Eye (tissue), 1 donor: ENCODE data around the gene ZNF782.
"Not testable (repeated sequence)": the region's sequence is repeated elsewhere in the genome, so short reads cannot be mapped to it uniquely, and the experiment has no call there.

Source experiments
- DNase-seq: peaks from one replicate; pipeline ENCODE4 v3.0.0-alpha.2; 2015

The ZNF782 gene

DNA sequence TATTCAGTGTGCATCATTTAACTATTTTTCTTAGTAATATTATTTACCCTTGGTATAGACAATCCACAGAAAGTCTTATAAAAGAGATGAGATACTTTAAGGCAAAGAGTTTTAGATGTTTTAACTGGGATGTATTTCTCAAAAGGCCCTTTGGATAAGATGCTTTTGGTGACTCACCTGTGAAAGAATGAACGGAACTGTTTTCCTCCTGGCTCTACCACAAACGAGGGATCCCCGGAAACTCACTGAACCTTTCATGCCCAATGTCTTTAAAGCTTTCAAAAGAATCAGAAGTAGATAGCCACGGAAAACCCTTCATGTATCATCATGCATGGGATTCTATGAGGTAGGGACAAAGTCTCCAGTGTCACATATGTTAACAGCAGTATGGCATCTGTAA lies 1.6 kb downstream of the ZNF782 start:
- no peak for DNase-seq

DNA sequence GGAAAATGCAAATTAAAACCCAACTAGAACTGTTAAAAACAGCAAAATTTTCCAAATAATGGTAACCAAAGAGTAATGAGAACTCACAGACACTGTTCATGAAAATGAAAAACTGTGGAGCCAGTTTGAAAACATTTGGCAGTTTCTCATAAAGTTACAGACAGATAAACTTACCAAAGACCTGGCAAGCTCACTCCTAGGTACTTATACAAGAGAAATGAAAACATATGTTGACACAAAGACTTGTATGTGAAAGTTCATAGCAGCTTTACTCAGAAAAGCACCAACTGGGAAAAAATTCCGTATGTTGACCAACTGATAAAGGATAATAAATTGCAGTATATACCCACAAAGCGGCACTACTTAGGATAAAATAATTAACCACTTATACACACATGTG lies 10.3 kb downstream of the ZNF782 start:
- DNase-seq, result no peak

DNA sequence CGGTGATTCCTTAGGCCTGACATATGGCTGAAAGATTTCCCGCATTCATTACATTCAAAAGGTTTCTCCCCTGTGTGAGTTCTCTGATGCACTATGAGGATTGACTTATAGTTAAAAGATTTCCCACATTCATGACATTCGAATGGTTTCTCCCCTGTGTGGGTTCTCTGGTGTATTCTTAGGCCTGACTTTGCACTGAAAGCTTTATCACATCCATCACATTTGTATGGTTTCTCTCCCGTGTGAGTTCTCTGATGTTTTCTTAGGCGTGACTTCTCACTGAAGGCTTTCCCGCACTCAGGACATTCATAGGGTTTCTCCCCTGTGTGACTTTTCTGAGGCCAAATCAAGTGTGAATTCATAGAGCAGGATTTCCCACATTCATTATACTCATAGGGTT lies 35.8 kb downstream of the ZNF782 start:
- peak; percentile 1 for DNase-seq

DNA sequence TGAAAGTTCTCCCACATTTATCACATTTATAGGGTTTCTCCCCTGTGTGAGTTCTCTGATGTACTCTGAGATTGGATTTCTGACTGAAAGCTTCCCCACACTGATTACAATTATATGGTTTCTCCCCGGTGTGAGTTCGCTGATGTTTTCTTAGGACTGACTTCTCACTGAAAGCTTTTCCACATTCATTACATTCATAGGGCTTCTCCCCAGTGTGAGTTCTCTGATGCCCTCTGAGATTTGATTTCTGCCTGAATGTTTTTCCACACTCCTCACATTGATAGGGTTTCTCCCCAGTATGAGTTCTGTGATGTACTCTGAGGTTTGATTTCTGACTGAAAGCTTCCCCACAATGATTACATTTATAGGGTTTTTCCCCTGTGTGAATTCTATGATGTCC lies 36.3 kb downstream of the ZNF782 start:
- no peak for DNase-seq

DNA sequence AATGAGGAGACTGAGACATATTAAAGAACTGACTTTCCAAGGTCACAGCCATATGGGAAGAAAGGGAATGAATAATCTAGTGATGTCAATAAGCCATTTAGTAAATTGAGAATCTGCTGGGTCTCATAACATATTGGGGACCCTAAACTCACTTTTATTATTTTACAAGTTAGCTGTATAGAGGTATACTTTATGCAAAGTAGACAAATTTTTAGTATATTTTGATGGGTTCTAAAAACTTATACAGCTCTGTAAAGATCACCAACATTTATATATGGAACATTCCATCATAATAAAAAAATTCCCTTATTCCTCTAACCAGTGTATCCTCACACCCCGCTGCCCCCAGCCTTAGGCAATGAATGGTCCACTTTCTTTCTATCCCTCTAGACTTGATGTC lies 40.7 kb downstream of the ZNF782 start:
- DNase-seq, result no peak

DNA sequence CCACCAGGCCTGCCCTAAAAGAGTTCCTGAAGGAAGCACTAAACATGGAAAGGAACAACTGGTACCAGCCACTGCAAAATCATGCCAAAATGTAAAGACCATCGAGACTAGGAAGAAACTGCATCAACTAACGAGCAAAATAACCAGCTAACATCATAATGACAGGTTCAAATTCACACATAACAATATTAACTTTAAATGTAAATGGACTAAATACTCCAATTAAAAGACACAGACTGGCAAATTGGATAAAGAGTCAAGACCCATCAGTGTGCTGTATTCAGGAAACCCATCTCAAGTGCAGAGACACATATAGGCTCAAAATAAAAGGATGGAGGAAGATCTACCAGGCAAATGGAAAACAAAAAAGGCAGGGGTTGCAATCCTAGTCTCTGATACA lies 55.4 kb downstream of the ZNF782 start:
- not testable (repeated sequence) for DNase-seq

DNA sequence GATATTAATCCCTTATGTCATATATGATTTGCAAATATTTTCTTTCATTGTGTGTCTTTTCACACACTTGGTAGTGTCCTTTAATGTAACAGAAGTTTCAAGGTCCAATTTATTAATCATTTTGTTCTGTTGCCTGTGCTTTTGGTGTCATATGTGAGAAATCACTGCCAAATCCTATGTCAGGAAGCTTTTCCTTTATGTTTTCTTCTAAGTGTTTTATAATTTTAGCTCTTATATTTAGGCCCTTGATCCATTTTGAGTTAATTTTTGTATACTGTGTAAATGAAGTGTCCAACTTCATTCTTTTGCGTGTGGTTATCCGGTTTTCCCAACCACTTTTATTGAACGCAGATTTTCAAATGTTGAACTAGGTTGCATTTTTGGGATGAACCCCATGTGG lies 70.3 kb downstream of the ZNF782 start:
- DNase-seq, result no peak

DNA sequence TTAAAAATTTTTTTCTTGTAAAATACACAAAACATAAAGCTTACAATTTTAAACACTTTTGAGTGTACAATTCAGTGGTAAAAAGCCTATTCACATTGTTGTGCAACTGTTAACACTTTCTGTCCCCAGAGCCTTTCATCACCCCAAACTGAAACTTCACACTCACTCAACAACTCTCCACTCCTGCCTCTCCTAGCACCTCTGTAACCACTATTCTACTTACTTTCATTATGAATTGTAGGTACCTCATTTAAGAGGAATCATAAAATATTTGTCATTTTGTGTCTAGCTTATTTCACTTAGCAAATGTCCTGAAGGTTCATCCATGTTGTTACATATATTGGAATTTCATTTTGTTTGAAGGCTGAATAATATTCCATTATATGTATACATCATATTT lies 72.1 kb downstream of the ZNF782 start:
- DNase-seq, result no peak

DNA sequence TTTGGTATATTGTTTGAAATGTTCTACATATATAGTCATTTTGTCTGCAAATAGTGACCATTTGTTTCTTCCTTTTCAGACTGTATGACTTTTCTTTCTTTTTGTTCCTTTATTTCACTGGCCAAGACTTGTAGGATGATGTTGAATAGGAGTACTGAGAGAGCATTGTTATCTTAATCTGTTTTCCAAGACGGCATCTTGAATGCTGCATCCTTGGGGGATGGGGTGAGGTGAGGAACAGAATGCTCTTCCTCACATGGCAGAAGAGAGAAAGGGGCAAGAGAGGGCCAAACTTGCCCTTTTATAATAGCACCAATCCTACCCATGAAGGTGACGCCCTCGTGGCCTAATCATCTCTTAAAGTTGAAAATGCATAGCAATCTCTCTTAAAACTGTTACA lies 72.8 kb downstream of the ZNF782 start:
- DNase-seq, result no peak

DNA sequence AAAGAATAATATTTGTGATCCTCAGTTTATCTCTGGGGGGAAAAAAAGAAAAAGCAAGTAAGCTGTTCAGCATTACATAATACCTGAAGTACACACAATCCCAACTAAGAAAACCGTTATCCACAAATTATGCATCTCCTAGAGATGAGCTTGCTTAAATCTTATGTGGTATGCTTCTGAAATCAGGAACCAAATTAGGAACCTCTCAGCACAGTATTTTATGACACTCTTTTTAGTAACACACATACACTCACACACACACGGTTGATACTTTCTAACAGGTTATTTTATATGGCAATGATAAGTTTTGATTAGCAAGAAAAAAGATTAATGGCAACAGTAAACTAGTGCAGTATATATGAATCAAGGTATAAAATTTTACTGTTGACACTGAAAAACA lies 75.2 kb downstream of the ZNF782 start:
- no peak for DNase-seq

DNA sequence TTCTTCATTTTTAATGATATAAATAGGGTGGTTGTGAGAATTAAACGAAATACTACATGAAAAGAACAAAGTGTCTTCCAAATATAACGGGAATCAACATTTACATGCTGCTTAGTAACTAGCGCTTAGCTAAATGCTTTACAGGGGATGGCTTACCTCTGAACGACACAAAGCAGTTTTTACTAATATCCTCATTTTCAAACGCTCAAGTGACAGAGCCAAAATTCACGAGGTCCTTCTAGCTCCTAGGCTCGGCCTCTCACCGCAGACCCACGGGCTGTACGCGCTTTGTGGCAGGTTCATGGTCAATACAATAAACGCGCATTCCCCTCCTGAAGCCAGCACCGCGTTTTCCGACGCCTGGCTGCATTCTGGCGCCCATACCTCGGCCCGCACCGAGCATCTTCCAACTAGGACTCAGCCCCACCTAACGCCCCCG lies 76.9 kb downstream of the ZNF782 start:
- no peak for DNase-seq

DNA sequence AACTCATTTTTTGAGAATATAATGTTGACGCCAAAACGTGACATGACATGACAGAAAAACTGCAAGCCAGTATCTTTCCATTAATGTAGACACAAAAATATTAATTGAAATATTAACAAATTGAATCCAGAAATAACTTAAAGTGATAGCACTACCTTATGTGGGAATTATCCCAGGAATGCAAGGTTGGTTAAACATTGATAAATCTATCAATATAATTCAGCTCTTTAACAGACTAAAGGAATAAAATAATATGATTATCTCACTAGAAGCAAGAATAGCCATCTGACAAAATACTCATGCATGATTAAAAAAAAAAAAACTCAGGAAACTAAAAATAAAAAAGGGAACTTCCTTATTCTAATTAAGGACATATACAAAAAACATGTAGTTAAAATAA lies 83.2 kb downstream of the ZNF782 start:
- no peak for DNase-seq

DNA sequence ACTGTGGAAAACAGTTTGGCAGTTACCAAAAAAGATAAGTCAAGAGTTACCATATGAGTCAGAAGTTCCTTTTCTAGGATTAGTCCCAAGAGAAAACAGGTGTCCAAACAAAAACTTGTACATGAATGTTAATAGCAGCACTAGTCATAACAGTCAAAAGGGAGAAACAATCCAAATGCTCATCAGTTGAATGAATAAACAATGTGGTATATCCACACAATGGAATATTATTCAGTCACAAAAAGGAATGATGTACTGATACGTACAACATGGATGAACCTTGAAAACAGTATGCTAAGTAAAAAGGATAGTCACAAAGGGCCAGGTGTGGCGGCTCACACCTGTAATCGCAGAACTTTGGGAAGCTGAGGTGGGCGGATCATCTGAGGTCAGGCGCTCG lies 84.3 kb downstream of the ZNF782 start:
- no peak for DNase-seq
